GM12878 (cell line): ENCODE results near the gene ATG9A.

Experiments used
- BCLAF1 ChIP-seq: fragments of 450-650 bp; IDR thresholded peaks from 2 replicates; pipeline ENCODE4 v1.6.1; 2017; ENCODE audit warnings: antibody characterized with exemption, mild to moderate bottlenecking, moderate library complexity
- IRF3 ChIP-seq: fragments of 450-650 bp; IDR thresholded peaks from 2 replicates; pipeline ENCODE4 v1.6.1; 2014; ENCODE audit warnings: mild to moderate bottlenecking
- KAT2A ChIP-seq: conservative IDR thresholded peaks from 2 replicates; pipeline ENCODE4 v1.6.1; 2011; ENCODE audit warnings: low read depth, low read length; ENCODE audit not compliant: control insufficient read depth
- NFYB ChIP-seq: IDR thresholded peaks from 2 replicates; pipeline ENCODE4 v1.6.1; 2011; ENCODE audit warnings: low read depth, mild to moderate bottlenecking, low read length, improper control_type of control experiment, moderate library complexity; ENCODE audit not compliant: insufficient read depth
- RFX5 ChIP-seq: IDR thresholded peaks from 2 replicates; pipeline ENCODE4 v1.6.1; 2011; ENCODE audit warnings: low read depth, low read length, improper control_type of control experiment
- SIN3A ChIP-seq: IDR thresholded peaks from 2 replicates; pipeline ENCODE4 v1.6.1; 2012; ENCODE audit warnings: low read depth, low read length, improper control_type of control experiment
- SMC3 ChIP-seq: IDR thresholded peaks from 2 replicates; pipeline ENCODE4 v1.6.1; 2011; ENCODE audit warnings: low read length, improper control_type of control experiment, borderline replicate concordance
- TF ChIP-seq, protein P1 (sequence below), 3 experiments: IDR thresholded peaks in 2 of 3; conservative IDR thresholded peaks in 1 of 3; 2 replicates each; pipeline ENCODE4 v1.5.1; 2011; ENCODE audit warnings: low read depth in 3 of 3, low read length in 3 of 3, mild to moderate bottlenecking in 3 of 3, control low read depth in 2 of 3, moderate library complexity in 2 of 3, inconsistent platforms in 1 of 3, mixed read lengths in 1 of 3; ENCODE audit not compliant: control insufficient read depth in 2 of 3, insufficient read depth in 1 of 3; ENCODE audit errors: extremely low read depth in 1 of 3
- TF ChIP-seq, protein P2 (sequence below): IDR thresholded peaks from 2 replicates; pipeline ENCODE4 v1.6.1; 2012; ENCODE audit warnings: low read depth, low read length, improper control_type of control experiment

DNA sequence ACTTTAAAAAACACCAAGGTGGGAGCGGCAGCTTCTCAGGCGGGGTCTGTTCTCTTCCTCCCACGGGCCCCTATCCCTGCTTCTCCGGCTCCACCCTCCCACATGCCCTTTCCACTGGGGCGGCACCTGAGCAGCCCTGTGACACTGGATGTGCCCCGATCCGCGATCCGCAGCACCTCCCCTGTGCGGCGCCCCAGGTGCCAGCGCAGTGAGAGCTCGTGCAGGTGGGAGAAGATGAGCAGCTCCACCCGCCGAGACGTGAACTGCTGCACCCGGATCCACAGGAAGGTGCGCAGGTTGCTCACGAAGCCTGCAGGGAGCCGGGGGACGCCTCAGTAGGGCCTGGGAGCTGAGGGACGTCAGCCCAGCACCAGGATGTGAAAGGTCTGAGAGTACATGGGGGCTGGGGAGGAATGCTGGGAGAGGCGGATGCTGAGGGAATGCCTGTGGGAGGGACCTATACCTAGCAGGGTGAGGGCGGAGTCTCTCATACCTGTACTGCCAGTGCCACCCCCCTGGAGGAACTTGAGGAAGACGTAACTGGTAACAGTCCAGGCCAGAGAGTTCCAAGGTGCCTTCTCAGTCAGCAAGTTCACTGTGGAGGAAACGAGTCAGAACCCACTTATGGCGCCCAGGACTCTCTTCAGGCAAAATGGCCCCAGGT is 13.4 kb downstream of the ATG9A start:
- TF ChIP-seq RFX5, result no peak
- TF ChIP-seq, protein P1, sequence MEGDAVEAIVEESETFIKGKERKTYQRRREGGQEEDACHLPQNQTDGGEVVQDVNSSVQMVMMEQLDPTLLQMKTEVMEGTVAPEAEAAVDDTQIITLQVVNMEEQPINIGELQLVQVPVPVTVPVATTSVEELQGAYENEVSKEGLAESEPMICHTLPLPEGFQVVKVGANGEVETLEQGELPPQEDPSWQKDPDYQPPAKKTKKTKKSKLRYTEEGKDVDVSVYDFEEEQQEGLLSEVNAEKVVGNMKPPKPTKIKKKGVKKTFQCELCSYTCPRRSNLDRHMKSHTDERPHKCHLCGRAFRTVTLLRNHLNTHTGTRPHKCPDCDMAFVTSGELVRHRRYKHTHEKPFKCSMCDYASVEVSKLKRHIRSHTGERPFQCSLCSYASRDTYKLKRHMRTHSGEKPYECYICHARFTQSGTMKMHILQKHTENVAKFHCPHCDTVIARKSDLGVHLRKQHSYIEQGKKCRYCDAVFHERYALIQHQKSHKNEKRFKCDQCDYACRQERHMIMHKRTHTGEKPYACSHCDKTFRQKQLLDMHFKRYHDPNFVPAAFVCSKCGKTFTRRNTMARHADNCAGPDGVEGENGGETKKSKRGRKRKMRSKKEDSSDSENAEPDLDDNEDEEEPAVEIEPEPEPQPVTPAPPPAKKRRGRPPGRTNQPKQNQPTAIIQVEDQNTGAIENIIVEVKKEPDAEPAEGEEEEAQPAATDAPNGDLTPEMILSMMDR (IDR thresholded peaks at IDR 0.05 in 2 of 3, conservative IDR thresholded peaks at IDR 0.05 in 1 of 3; ENCODE audit: control insufficient read depth in 2 of 3, extremely low read depth in 1 of 3, insufficient read depth in 1 of 3, low read depth in 3 of 3, low read length in 3 of 3), result no peak
- no peak for TF ChIP-seq NFYB
- no peak for TF ChIP-seq SIN3A
- no peak for TF ChIP-seq KAT2A
- TF ChIP-seq BCLAF1, result no peak
- TF ChIP-seq, protein P2, sequence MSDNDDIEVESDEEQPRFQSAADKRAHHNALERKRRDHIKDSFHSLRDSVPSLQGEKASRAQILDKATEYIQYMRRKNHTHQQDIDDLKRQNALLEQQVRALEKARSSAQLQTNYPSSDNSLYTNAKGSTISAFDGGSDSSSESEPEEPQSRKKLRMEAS, result no peak
- no peak for TF ChIP-seq SMC3
- no peak for TF ChIP-seq IRF3
